Activated T-cell treated with anti-CD3 and anti-CD28 coated beads for 4 hours (primary cell): ENCODE results near the gene CTU2.

Experiments used
- DNase-seq: peaks from one replicate; pipeline ENCODE4 v3.0.0-alpha.2; 2020

Gene CTU2

DNA sequence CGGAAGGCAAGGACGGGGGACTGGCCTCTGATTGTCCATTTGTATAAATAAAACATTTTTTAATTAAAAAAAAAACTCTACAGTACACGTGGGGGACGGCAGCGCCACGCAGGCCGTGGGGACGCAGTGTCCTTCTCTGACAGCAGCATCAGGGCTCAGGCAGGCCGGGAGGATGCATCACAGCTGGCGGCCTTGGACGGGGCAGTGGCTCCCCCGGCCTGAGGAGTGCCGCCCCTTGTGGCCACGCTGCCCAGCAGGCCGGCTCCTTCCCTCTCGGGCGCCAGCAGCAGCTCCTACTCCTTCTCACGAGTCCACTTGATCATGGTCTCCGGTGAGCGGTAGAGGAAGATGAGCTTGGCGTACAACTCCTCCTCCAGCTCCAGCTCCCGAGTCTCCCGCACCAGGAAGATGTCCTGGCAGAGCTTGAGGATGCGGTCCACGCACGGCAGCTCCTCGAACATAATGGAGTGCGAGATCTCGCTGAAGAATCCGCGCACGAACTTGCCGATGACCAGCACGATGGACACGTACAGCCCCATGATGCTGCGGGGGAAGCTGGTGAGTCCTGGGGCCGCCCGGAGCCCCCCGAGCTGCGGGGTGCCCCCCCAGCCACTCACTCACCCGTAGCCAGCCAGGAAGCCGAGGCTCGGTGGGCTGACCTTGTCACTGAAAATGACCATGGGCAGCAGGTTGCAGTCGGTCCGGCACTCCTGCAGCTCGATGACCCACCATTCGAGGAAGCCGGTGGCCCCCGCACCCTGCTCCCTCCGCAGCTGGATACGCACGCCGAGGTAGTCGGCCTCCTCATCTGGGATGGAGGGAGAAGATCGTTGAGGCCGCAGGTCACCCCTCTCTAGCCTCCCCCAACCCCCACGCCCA is 9.2 kb downstream of the CTU2 start:
- no peak for DNase-seq

DNA sequence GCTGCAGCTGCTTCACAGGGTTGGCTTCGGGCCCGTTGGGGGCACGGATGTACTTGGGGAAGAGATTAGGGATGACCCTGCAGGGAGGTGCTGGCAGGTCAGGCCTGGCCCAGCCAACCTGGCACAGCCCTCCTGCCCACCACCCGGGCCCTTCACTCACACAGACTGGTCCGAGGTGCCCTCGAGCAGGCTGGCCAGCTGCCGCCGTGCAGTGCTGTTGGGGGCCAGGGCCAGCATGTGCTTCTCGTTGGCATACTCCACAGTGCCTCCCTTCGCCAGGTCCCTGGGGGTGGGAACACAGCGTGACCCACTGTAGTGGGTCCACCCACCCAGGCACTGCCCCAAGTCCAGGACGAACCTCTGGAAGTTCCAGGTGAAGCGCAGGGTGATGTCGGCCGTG is 9.9 kb downstream of the CTU2 start:
- DNase-seq, result no peak

DNA sequence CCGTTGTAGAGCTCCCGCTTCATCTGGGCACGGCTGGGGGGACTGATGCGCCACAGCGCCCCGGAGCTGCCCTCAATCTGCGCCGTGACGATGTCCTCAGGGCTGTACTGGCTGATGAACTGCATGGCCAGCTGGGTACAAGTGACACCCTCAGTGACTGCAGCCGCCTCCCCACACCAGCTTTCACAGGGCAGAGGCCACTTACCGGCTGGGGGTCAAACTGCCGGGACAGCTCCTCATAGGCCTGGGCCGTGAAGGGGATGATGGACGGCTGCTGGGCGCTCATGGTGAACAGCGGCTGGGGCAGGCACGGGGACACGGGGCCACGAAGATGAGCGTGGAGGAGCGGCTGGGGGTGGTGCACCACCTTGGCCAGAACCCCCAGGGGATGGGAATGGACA is 10.3 kb downstream of the CTU2 start:
- no peak for DNase-seq

DNA sequence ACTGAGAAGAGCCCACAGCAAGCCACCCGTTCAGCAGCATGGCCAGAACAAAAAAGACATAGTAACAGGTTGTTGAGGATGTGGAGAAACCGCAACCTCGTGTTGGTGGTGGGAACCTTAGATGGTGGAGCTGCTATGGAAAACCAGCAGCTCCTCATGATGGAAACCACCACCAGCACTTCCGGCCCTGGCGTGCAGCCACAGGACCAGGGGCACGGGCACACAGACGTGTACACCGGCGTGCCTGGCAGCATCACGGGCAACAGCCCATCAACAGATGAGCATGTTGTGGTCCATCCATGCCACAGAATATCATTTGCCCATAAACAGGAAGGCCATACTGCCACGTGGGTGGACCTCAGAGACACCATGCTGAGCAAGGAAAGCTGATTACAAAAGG is 11.9 kb downstream of the CTU2 start:
- DNase-seq, result no peak

- DNase-seq, result no peak
These were observed 13.1 kb downstream of the CTU2 start for GRCh38 chr16:88719267-88719932.

DNA sequence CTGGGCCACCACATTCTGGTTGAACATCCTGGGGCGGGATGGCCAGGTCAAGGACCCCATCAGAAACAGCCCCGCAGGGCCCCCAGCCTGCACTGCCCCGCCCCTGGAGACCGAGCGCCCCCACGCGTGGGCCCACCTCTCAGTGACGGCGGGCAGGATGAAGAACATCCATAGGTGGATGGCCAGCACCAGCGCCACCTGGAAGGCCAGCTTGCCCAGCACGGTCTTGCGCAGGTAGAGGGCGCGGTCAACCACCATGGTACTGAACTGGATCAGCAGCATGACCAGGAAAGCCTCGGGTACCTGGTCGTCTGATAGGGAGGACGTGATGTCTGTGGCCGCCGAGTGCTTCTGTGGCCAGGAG is 13.6 kb downstream of the CTU2 start:
- no peak for DNase-seq

DNA sequence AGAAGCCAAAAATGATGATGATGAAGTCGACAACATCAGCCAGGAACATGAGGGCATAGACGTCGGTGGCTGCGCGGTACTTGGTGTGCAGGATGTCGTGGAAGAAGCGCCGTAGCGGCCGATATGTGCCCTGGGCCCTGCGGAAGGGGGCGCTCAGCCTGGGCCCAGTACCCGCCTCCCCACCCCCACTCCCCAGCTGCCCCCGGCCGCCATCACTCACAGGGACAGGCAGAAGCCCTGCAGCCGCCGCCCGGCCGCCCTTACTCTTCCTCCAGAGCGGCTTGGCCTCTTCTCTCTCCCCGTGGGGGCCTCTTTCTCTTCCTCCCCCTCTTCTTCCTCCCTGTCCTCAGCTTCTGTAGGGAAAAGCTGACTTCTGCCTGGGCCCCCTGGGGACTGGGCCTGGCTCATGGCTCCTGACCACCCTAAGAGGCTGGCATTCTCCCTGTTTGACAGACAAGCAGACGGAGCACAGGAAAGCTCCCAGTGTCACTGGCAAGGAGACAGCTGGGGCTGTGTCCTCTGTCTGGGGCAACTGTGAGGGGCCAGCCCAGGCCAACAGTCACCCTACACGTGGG is 14.2 kb downstream of the CTU2 start:
- DNase-seq, result no peak

DNA sequence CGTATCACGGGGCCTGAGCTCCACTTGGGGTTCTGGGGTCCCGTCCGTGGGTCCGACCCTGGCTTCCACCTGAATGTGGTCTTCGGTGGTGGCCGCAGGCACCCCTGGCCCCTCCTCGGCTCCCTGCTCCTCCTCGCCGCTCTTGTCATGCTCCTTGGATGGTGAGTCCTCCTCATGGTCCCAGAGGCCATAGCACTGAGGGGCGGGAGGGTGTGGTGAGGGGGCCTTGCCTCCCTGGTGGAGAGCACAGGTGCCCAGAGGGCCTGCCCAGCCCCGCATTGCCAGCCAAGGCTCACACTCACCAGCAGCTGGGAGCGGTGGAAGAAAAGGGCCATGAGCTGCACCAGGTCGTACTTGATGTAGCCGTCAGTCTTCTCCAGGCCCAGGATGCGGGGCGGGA is 14.9 kb downstream of the CTU2 start:
- DNase-seq, result no peak

DNA sequence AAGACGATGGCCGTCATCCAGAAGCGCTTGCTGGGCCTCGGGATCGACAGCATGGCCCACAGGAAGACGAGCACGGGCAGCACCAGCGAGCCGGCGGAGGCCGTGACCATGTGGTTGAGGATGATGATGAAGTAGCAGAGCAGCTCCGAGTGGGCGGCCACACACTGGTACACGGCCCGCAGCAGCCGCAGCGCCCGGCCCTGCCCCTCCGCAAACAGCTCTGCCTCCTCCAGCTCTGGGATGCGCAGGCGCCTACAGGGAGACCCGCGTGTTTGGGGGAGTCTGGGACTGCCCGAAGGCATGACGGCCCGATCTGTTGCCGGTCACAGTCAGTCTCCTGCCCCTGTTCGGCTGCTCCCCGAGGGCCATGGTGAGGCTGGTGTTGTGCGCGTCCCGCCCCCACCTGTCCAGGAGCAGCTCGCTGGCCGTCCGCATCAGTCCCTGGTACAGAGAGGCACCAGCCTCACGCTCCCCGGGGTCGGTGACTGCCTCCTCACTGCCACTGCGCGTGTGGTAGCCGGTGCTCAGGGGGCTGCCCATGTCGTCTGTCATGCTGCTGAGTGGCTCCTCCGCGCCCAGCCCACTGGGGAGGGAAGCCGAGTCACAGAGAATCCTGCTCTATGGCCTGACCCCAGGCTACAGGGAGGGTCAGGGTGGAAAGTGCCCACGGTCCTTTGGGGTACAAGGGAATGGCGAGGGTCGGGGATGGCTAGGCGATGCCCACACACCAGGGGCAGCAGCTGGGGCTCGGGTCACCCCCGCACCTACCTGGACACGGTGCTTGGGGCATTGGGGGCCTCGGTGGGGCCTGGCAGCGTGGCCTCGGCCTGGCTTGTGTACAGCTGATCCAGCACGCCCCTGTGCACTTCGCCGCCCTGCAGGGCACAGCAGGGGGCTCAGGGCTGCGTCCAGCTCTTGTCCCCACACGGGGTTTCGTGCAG is 15.8 kb downstream of the CTU2 start:
- no peak for DNase-seq

- no peak for DNase-seq
These were observed 16.6 kb downstream of the CTU2 start for GRCh38 chr16:88722784-88723506.

GRCh38 chr16:88723507-88723887 is 17.2 kb downstream of the CTU2 start:
- DNase-seq, result no peak

DNA sequence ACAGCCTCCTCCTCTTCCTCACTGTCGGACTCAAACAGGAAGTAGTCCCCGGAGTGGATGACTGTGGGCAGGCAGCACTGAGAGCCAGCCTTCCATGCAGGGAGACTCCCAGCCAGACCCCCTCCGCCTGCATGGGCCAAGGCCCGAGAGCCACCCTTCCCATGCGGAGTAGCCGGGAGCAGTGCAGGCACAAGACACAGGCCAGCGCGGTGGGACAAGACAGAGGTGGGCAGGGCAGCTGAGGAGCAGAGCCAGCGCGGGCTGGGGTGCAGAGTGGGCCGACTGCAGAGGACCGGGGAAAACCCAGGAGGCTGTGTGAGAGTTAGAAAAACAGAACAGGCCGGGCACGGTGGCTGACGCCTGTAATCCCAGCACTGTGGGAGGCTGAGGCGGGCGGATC is 17.6 kb downstream of the CTU2 start:
- no peak for DNase-seq

DNA sequence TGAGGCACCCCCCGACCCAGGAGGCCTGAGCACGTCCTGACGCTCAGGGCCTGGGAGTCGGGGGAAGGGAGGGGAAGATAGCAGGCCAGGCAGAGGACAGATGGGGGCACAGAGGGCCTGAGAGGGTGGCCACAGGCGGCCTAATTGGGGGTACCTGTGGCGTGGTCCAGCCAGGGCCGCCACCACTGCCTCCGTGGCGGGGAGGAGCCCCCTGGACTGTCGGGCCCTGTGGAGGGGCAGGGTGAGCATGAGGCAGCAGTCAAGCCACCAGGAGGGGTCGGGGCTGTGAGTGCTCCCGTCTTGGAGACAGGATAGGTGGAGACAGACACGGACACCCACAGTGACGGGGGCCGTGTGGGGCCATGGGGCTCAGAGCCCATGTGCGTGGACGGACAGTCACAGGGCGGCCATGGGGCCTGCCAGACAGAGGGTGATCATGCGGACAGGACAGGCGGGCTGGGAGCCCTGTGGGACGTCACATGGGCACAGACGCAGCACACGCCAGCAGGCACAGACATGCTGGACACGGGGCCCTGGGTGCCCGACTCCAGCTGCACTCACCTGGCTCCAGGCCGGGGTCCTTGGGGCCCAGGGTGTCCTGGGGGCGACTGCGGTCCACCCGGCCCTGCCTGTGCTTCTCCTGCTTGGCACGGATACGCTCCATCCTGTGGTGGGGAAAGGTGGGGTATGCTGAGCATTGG is 18.7 kb downstream of the CTU2 start:
- DNase-seq, result no peak

DNA sequence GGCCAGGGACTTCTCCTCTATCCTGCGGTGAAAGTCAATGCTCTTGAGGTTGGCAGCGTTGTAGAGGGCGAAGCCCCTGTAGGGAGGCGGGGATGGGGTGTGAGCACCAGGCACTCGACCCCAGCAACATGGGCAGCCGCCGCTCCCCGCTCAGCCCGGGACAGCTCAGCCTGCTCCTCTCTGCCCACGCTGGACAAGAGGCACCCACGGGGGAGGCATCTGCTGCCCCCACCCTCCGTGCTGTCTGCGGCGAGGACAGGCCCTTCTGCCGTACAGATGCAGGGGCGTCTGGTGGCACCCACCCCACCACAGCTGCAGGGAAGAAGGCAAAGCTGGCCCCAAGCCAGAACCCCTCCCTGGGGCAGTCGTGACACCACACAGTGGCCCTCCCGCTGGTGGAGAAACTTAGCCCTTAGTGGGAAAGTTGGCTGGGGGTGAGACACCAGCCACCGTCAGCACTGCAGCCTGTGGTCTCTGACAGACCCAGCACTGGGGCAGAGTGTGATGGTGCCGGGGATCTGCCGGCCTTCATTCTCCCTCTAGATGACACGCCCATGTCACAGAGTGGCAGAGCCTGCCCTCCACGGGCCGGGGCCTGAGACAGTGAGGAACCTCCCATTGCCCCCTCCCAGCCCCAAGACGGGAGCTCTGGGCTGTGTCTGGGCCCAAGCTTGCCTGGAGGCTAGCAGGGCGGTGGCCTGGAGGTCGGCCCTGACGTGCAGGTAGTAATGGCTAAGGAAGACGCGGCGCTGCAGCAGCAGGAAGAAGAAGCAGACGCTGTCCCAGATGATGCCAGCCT is 19.5 kb downstream of the CTU2 start:
- DNase-seq, result no peak

DNA sequence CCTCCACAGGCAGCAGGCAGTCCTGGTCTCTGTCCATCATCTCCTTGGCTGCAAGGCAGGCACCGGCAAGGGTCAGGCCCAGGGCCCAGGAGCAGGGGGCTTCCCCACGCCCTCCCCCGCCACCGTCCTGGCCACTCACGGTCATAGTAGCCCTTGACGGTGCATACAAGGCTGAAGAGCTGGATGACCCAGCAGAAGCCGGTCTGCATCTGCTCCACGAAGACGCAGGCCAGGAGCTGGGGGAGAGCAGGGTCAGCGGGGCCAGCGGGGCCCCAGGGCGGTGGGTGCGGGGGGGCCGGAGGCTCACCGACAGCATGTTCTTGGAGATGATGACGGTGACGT is 20.1 kb downstream of the CTU2 start:
- DNase-seq, result no peak

- DNase-seq, result no peak
These were observed 20.7 kb downstream of the CTU2 start for GRCh38 chr16:88726981-88727380.

DNA sequence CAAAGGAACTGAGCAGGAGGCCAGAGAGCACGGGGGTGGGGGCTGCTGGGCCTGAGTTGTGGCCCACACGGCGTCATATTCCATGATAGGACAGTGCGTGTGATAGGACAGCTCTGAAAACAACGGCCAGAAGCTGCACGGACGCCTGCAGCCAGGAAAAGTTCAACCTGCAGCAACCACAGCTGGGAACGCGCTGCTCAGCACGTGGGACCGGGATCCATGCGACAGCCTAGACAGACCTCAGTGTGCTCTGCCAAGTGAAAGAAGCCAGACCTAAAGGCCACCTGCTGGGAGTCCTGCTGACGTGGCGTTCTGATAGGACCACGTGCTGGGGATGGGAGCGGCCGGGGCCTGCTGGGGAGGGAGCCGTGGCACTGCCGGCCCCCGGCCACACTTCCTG is 21.6 kb downstream of the CTU2 start:
- no peak for DNase-seq

DNA sequence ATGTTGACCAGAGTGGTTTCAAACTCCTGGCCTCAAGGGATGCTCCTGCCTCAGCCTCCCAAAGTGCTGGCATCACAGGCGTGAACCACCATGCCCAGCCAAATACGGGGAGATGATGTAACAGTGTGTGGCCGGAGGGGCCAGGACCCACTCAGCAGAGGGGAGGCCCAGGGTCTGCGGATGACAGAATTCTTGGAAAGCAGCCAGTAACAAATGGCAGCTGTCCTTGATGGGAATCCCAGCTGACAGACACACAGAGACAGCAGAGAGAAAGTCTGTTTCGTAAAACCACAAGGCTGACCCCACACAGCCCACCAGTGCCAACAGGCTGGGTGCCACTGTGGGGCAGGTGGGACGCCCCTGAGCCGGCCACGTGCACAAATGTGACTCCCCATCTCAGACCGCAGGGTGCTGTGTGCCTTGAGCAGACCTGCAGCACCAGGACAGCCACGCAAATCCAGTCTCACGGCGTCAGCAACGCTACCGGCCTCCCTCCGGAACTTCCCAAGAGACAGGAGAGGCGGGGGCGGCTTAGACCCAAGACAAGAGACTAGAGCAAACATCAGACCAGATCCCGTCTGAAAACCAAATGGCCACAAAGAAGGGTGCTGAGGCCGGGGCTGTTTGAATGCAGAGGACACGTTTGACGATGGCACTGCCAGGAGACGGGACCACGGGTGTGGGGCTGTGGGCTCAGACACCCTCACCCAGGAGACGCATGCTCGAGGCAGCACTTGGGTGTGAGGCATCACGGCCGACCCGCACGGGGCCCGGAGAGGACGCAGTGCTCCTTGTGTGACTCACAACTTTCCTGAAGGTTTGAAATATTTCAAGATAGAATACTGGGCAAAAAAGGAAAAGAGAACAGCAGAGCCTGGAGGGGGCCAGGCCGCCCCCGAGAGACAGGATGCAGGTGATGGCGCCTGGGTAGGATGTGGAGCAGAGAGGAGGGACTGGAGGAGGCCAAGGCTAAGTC is 24.6 kb downstream of the CTU2 start:
- no peak for DNase-seq

GRCh38 chr16:88731699-88732098 is 25.4 kb downstream of the CTU2 start:
- DNase-seq, result no peak
